Measurements from ENCODE around the gene CDCA5. TPM values are rescaled to one million over a fixed set of nuclear protein-coding genes. Genes with fewer than 3 reads are reported as not detected.
"Not testable (repeated sequence)": the region's sequence is repeated elsewhere in the genome, so short reads cannot be mapped to it uniquely, and the experiment has no call there.

The CDCA5 gene
- polyA plus RNA-seq, 3 donors, result 0.20 to 0.28 TPM; not detected in 1

- Mint-ChIP-seq H3K36me3 (peaks cover 43 to 56% of the 10 kb centered on the region in 2 donors), H3K27ac (peak overlapping the region in 6 of 7 donors; percentile 10 to 100 (median 77)), H3K9me3 (peaks cover 0 to 2% (median 0%) of the 10 kb centered on the region in 7 donors), H3K4me1 (peaks cover 28% of the 10 kb centered on the region), H3K27me3 (ENCODE audit: low read depth in 3 of 3) (peaks cover 0 to 2% (median 0%) of the 10 kb centered on the region in 3 donors), H3K4me3 (no peak overlapping the region)
- Histone ChIP-seq H3K4me2 (replicated peaks; ENCODE audit: extremely low read depth, low read length, poor library complexity, severe bottlenecking) (no peak overlapping the region), H3K4me3 (replicated peaks in 1 of 3; ENCODE audit: low read depth in 2 of 3, low read length in 3 of 3) (no peak overlapping the region), H3K27me3 (ENCODE audit: control insufficient read depth in 2 of 2, insufficient read depth in 2 of 2, low read length in 2 of 2) (no peaks in the 10 kb centered on the region), H3K36me3 (replicated peaks in 1 of 2; ENCODE audit: control insufficient read depth in 1 of 2, insufficient read depth in 2 of 2, low read length in 2 of 2) (peaks cover 32 to 37% of the 10 kb centered on the region in 2 donors), H3K79me2 (ENCODE audit: insufficient read depth, low read length) (peaks cover 66% of the 10 kb centered on the region), H3K9ac (ENCODE audit: insufficient read depth, low read length, poor library complexity, severe bottlenecking) (no peak overlapping the region), H3K27ac (ENCODE audit: low read depth in 1 of 2, low read length in 2 of 2) (no peak overlapping the region), H2AFZ (ENCODE audit: insufficient read depth, low read depth, low read length, poor library complexity, severe bottlenecking) (no peak overlapping the region), H3K4me1 (ENCODE audit: control insufficient read depth in 1 of 2, insufficient read depth in 2 of 2, low read length in 2 of 2) (peaks cover 28 to 46% of the 10 kb centered on the region in 2 donors), H3K9me3 (replicated peaks in 1 of 2; ENCODE audit: control insufficient read depth in 1 of 2, insufficient read depth in 1 of 2, low read length in 2 of 2) (no peaks in the 10 kb centered on the region), H4K20me1 (ENCODE audit: insufficient read depth, low read length) (peaks cover 18% of the 10 kb centered on the region)
- TF ChIP-seq, protein P1, sequence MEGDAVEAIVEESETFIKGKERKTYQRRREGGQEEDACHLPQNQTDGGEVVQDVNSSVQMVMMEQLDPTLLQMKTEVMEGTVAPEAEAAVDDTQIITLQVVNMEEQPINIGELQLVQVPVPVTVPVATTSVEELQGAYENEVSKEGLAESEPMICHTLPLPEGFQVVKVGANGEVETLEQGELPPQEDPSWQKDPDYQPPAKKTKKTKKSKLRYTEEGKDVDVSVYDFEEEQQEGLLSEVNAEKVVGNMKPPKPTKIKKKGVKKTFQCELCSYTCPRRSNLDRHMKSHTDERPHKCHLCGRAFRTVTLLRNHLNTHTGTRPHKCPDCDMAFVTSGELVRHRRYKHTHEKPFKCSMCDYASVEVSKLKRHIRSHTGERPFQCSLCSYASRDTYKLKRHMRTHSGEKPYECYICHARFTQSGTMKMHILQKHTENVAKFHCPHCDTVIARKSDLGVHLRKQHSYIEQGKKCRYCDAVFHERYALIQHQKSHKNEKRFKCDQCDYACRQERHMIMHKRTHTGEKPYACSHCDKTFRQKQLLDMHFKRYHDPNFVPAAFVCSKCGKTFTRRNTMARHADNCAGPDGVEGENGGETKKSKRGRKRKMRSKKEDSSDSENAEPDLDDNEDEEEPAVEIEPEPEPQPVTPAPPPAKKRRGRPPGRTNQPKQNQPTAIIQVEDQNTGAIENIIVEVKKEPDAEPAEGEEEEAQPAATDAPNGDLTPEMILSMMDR (IDR thresholded peaks at IDR 0.05), result no peak
- DNase-seq, result no peak
- intact Hi-C loops (cut with micrococcal nuclease), result no loop called here
Observed at GRCh38 chr11:65119670-65119995, 35.8 kb upstream of the CDCA5 start.

- 97% methylated on average over 12 of the region's 18 CpGs for WGBS (ENCODE audit: insufficient coverage)
- intact Hi-C loops (cut with micrococcal nuclease); H3K27me3 Mint-ChIP-seq (ENCODE audit: low read depth in 3 of 3); H3K4me2 ChIP-seq (replicated peaks; ENCODE audit: extremely low read depth, low read length, poor library complexity, severe bottlenecking); H3K4me3 ChIP-seq (replicated peaks in 1 of 3; ENCODE audit: low read depth in 2 of 3, low read length in 3 of 3); H2AFZ ChIP-seq (ENCODE audit: insufficient read depth, low read depth, low read length, poor library complexity, severe bottlenecking); H3K9me3 Mint-ChIP-seq; H3K9me3 ChIP-seq (replicated peaks in 1 of 2; ENCODE audit: control insufficient read depth in 1 of 2, insufficient read depth in 1 of 2, low read length in 2 of 2); DNase-seq; H3K9ac ChIP-seq (ENCODE audit: insufficient read depth, low read length, poor library complexity, severe bottlenecking); H3K4me3 Mint-ChIP-seq; H3K27me3 ChIP-seq (ENCODE audit: control insufficient read depth in 2 of 2, insufficient read depth in 2 of 2, low read length in 2 of 2): not testable (repeated sequence)
- H3K4me1 ChIP-seq (ENCODE audit: control insufficient read depth in 1 of 2, insufficient read depth in 2 of 2, low read length in 2 of 2), result peaks cover 28 to 46% of the 10 kb centered on the region in 2 donors
- H3K27ac Mint-ChIP-seq, result peak overlapping the region; percentile 34 to 99 (median 74)
- peaks cover 38 to 50% of the 10 kb centered on the region in 2 donors for H3K36me3 Mint-ChIP-seq
- peaks cover 61% of the 10 kb centered on the region for H3K79me2 ChIP-seq (ENCODE audit: insufficient read depth, low read length)
- peaks cover 18% of the 10 kb centered on the region for H4K20me1 ChIP-seq (ENCODE audit: insufficient read depth, low read length)
- H3K27ac ChIP-seq (ENCODE audit: low read depth in 1 of 2, low read length in 2 of 2), result peak overlapping the region in 1 of 2 donors; percentile 22
- H3K4me1 Mint-ChIP-seq, result peaks cover 28% of the 10 kb centered on the region
- H3K36me3 ChIP-seq (replicated peaks in 1 of 2; ENCODE audit: control insufficient read depth in 1 of 2, insufficient read depth in 2 of 2, low read length in 2 of 2), result peaks cover 29 to 33% of the 10 kb centered on the region in 2 donors
Observed at GRCh38 chr11:65118891-65119669, 35.2 kb upstream of the CDCA5 start.

All from CD14-positive monocyte (primary cell).